Hepatic stellate cell (primary cell): ENCODE results near the gene C1QTNF8.

Experiments
- DNase-seq: peaks from one replicate; pipeline ENCODE4 v3.0.0; 2011; ENCODE audit warnings: low spot score

The C1QTNF8 gene

GRCh38 chr16:1045310-1045992 is 50.6 kb downstream of the C1QTNF8 start:
- DNase-seq, result no peak

- no peak for DNase-seq
Measured at GRCh38 chr16:1044460-1045309, 51.4 kb downstream of the C1QTNF8 start.

GRCh38 chr16:1043881-1044451 is 52.1 kb downstream of the C1QTNF8 start:
- no peak for DNase-seq

- no peak for DNase-seq
Measured at GRCh38 chr16:1042866-1043265, 53.2 kb downstream of the C1QTNF8 start.

GRCh38 chr16:1042049-1042744 is 53.8 kb downstream of the C1QTNF8 start:
- DNase-seq, result no peak

- DNase-seq, result no peak
Measured at GRCh38 chr16:1040346-1040745, 55.7 kb downstream of the C1QTNF8 start.

- DNase-seq, result no peak
Measured at GRCh38 chr16:1039762-1040161, 56.3 kb downstream of the C1QTNF8 start.

- DNase-seq, result no peak
Measured at GRCh38 chr16:1038932-1039331, 57.1 kb downstream of the C1QTNF8 start.
